NCI-H2171 treated with DMSO at 0.1 percent for 48 hours (cell line): ENCODE measurements around the gene RHEBL1.
A peak's percentile ranks its signal among the peaks of the same experiment; 100 is the strongest.

Experiments used
- DNase-seq: peaks from one replicate; lab custom pipeline; 2025; lab: John Stamatoyannopoulos, UW

The RHEBL1 gene

GRCh38 chr12:49069507-49070346, at the start of gene RHEBL1:
RHEBL1 (minus strand) TSS chr12:49069979; CDS start chr12:49069785, 194 bp downstream.
- peak; percentile 98 for DNase-seq

GRCh38 chr12:49111206-49111605, 41.4 kb upstream of the RHEBL1 start:
- no peak for DNase-seq

- peak; percentile 98 for DNase-seq
Observed at GRCh38 chr12:49110464-49111155, 40.8 kb upstream of the RHEBL1 start, which contains the start of gene LMBR1L. LMBR1L (minus strand) TSS chr12:49110847; CDS start chr12:49110555, 292 bp downstream.

GRCh38 chr12:49109641-49110463, 40.1 kb upstream of the RHEBL1 start:
- DNase-seq, result peak; percentile 14

GRCh38 chr12:49108958-49109404, 39.2 kb upstream of the RHEBL1 start:
- no peak for DNase-seq

- DNase-seq, result no peak
Observed at GRCh38 chr12:49105504-49106084, 35.8 kb upstream of the RHEBL1 start.

- DNase-seq, result no peak
Observed at GRCh38 chr12:49104822-49105221, 35.0 kb upstream of the RHEBL1 start.

- DNase-seq, result no peak
Observed at GRCh38 chr12:49100380-49100779, 30.6 kb upstream of the RHEBL1 start.

GRCh38 chr12:49098703-49099102, 28.9 kb upstream of the RHEBL1 start:
- DNase-seq, result no peak

GRCh38 chr12:49098035-49098451, 28.3 kb upstream of the RHEBL1 start:
- DNase-seq, result peak; percentile 15

GRCh38 chr12:49097381-49097780, 27.6 kb upstream of the RHEBL1 start:
- DNase-seq, result no peak

GRCh38 chr12:49094975-49095365, 25.2 kb upstream of the RHEBL1 start:
- no peak for DNase-seq

- DNase-seq, result peak; percentile 28
Observed at GRCh38 chr12:49094160-49094974, 24.6 kb upstream of the RHEBL1 start, which contains the start of gene DHH. DHH (minus strand) TSS chr12:49094801; CDS start chr12:49094512, 289 bp downstream.

- no peak for DNase-seq
Observed at GRCh38 chr12:49093792-49094159, 24.0 kb upstream of the RHEBL1 start.

- no peak for DNase-seq
Observed at GRCh38 chr12:49092816-49093406, 23.1 kb upstream of the RHEBL1 start.

- peak; percentile 48 for DNase-seq
Observed at GRCh38 chr12:49092086-49092815, 22.5 kb upstream of the RHEBL1 start.

- no peak for DNase-seq
Observed at GRCh38 chr12:49091836-49092085, 22.0 kb upstream of the RHEBL1 start.

- no peak for DNase-seq
Observed at GRCh38 chr12:49091056-49091835, 21.5 kb upstream of the RHEBL1 start.
